ENCODE data around the gene SMG6. TPM values are rescaled to one million over a fixed set of nuclear protein-coding genes. Genes with fewer than 3 reads are reported as not detected.

The SMG6 gene
- polyA plus RNA-seq, 3 donors: 31.1 to 36.1 (median 32.9) TPM

- DNase-seq (ENCODE audit: low read depth in 3 of 3, low spot score in 2 of 3): no peak
These were observed 65.6 kb downstream of the SMG6 start for GRCh38 chr17:2237950-2238349.

GRCh38 chr17:2237521-2237921, 66.1 kb downstream of the SMG6 start:
- no peak for DNase-seq (ENCODE audit: low read depth in 3 of 3, low spot score in 2 of 3)

GRCh38 chr17:2235792-2236366, 67.7 kb downstream of the SMG6 start:
- no peak for DNase-seq (ENCODE audit: low read depth in 3 of 3, low spot score in 2 of 3)

- DNase-seq (ENCODE audit: low read depth in 3 of 3, low spot score in 2 of 3): no peak
These were observed 68.3 kb downstream of the SMG6 start for GRCh38 chr17:2235265-2235664.

- no peak for DNase-seq (ENCODE audit: low read depth in 3 of 3, low spot score in 2 of 3)
These were observed 70.1 kb downstream of the SMG6 start for GRCh38 chr17:2233441-2233947.

- DNase-seq (ENCODE audit: low read depth in 3 of 3, low spot score in 2 of 3): no peak
These were observed 71.3 kb downstream of the SMG6 start for GRCh38 chr17:2232244-2232638.

- no peak for DNase-seq (ENCODE audit: low read depth in 3 of 3, low spot score in 2 of 3)
These were observed 72.7 kb downstream of the SMG6 start for GRCh38 chr17:2230877-2231276.

GRCh38 chr17:2227025-2227699, 76.4 kb downstream of the SMG6 start:
- DNase-seq (ENCODE audit: low read depth in 3 of 3, low spot score in 2 of 3): no peak

- no peak for DNase-seq (ENCODE audit: low read depth in 3 of 3, low spot score in 2 of 3)
These were observed 80.0 kb downstream of the SMG6 start for GRCh38 chr17:2223617-2223927.

- DNase-seq (ENCODE audit: low read depth in 3 of 3, low spot score in 2 of 3): no peak
These were observed 80.5 kb downstream of the SMG6 start for GRCh38 chr17:2222901-2223616.

- DNase-seq (ENCODE audit: low read depth in 3 of 3, low spot score in 2 of 3): no peak
These were observed 81.3 kb downstream of the SMG6 start for GRCh38 chr17:2222301-2222700.

- no peak for DNase-seq (ENCODE audit: low read depth in 3 of 3, low spot score in 2 of 3)
These were observed 85.2 kb downstream of the SMG6 start for GRCh38 chr17:2218426-2218825.

GRCh38 chr17:2215616-2216364, 87.8 kb downstream of the SMG6 start:
- peak in 2 of 3 donors; percentile 63 to 68 for DNase-seq (ENCODE audit: low read depth in 3 of 3, low spot score in 2 of 3)

GRCh38 chr17:2214929-2215615, 88.5 kb downstream of the SMG6 start:
- no peak for DNase-seq (ENCODE audit: low read depth in 3 of 3, low spot score in 2 of 3)

- no peak for DNase-seq (ENCODE audit: low read depth in 3 of 3, low spot score in 2 of 3)
These were observed 89.3 kb downstream of the SMG6 start for GRCh38 chr17:2214047-2214928.

GRCh38 chr17:2213291-2213960, 90.2 kb downstream of the SMG6 start:
- DNase-seq (ENCODE audit: low read depth in 3 of 3, low spot score in 2 of 3): no peak

- no peak for DNase-seq (ENCODE audit: low read depth in 3 of 3, low spot score in 2 of 3)
These were observed 91.1 kb downstream of the SMG6 start for GRCh38 chr17:2212400-2212981.

- no peak for DNase-seq (ENCODE audit: low read depth in 3 of 3, low spot score in 2 of 3)
These were observed 91.8 kb downstream of the SMG6 start for GRCh38 chr17:2211661-2212399.
